Activated B cell treated with CpG ODN at 0.5 μM for 24 hours (primary cell): ENCODE data around the gene KIF13A. TPM values are rescaled to one million over a fixed set of nuclear protein-coding genes. Genes with fewer than 3 reads are reported as not detected.
"Not testable (repeated sequence)": the region's sequence is repeated elsewhere in the genome, so short reads cannot be mapped to it uniquely, and the experiment has no call there.

Experiments used
- ATAC-seq: fragments of 200-7000 bp; cut with Tn5 transposase; one replicate; pipeline ENCODE4 v1.10.0; 2021; ENCODE audit warnings: low read depth, mild to moderate bottlenecking, moderate library complexity
- CTCF ChIA-PET: fragments of 350-600 bp; sonication (Branson Sonifier 250); formaldehyde crosslinking; loops from one replicate; lab custom pipeline; 2021; ENCODE audit warnings: antibody characterized with exemption; lab: Charles Lee
- POLR2A ChIA-PET: fragments of 350-600 bp; sonication (Branson Sonifier 250); formaldehyde crosslinking; loops from one replicate; lab custom pipeline; 2021; ENCODE audit warnings: antibody characterized with exemption; lab: Charles Lee
- DNase-seq: peaks from one replicate; pipeline ENCODE4 v3.0.0; 2022
- H3K27ac Mint-ChIP-seq: one replicate; pipeline ENCODE4 v1.8.0; 2020; ENCODE audit warnings: mixed read lengths
- H3K27me3 Mint-ChIP-seq: one replicate; pipeline ENCODE4 v1.8.0; 2021; ENCODE audit warnings: mixed read lengths
- H3K36me3 Mint-ChIP-seq: one replicate; pipeline ENCODE4 v1.8.0; 2021; ENCODE audit warnings: low read depth, mixed read lengths
- H3K4me1 Mint-ChIP-seq: one replicate; pipeline ENCODE4 v1.8.0; 2021; ENCODE audit warnings: mixed read lengths
- H3K4me3 Mint-ChIP-seq: one replicate; pipeline ENCODE4 v1.8.0; 2020; ENCODE audit warnings: mild to moderate bottlenecking, mixed read lengths
- H3K9me3 Mint-ChIP-seq: one replicate; pipeline ENCODE4 v1.8.0; 2020; ENCODE audit warnings: mixed read lengths
- CTCF ChIP-seq: fragments of 200-600 bp; IDR thresholded peaks from one replicate; pipeline ENCODE4 v1.8.0; 2022; ENCODE audit warnings: antibody characterized with exemption, mild to moderate bottlenecking
- intact Hi-C: fragments of 100-400 bp; cut with micrococcal nuclease; formaldehyde crosslinking; loops from one replicate; pipeline ENCODE4 v1.15.1; 2024
- total RNA-seq: library from RNA; stranded (reverse); gene quantifications from 2 replicates; pipeline ENCODE4 v1.2.3, GENCODE V29; 2022

The KIF13A gene
- total RNA-seq, 1 donor from 2014 or later: 14.1 TPM

GRCh38 chr6:17851001-17851719 lies 136.3 kb downstream of the KIF13A start:
- POLR2A ChIA-PET: no interaction called here
- ATAC-seq (no peak), DNase-seq (no peak)
- intact Hi-C loops: no loop called here
- H3K27me3 Mint-ChIP-seq: no peaks in the 10 kb centered on the region
- H3K4me3 Mint-ChIP-seq: no peak overlapping the region
- peaks cover 19% of the 10 kb centered on the region for H3K36me3 Mint-ChIP-seq
- H3K9me3 Mint-ChIP-seq: no peaks in the 10 kb centered on the region
- H3K4me1 Mint-ChIP-seq: no peaks in the 10 kb centered on the region
- TF ChIP-seq CTCF: no peak
- no peak overlapping the region for H3K27ac Mint-ChIP-seq
- CTCF ChIA-PET: no interaction called here

- Mint-ChIP-seq H3K9me3 (no peaks in the 10 kb centered on the region), H3K4me1 (no peaks in the 10 kb centered on the region), H3K4me3 (no peak overlapping the region), H3K27ac (no peak overlapping the region), H3K27me3 (no peaks in the 10 kb centered on the region), H3K36me3 (peaks cover 19% of the 10 kb centered on the region)
- ChIA-PET POLR2A (no interaction called here), CTCF (no interaction called here)
- DNase-seq (no peak), ATAC-seq (no peak)
- intact Hi-C loops: no loop called here
- TF ChIP-seq CTCF: no peak
Observed at GRCh38 chr6:17850281-17850680, 137.2 kb downstream of the KIF13A start.

- no peak for DNase-seq
- H3K4me3 Mint-ChIP-seq: no peak overlapping the region
- peaks cover 19% of the 10 kb centered on the region for H3K36me3 Mint-ChIP-seq
- TF ChIP-seq CTCF: no peak
- ChIA-PET POLR2A (no interaction called here), CTCF (no interaction called here)
- no peaks in the 10 kb centered on the region for H3K27me3 Mint-ChIP-seq
- no peaks in the 10 kb centered on the region for H3K9me3 Mint-ChIP-seq
- no peaks in the 10 kb centered on the region for H3K4me1 Mint-ChIP-seq
- no peak overlapping the region for H3K27ac Mint-ChIP-seq
- intact Hi-C loops: no loop called here
- ATAC-seq: no peak
Observed at GRCh38 chr6:17847203-17847760, 140.2 kb downstream of the KIF13A start.

GRCh38 chr6:17846762-17847161 lies 140.7 kb downstream of the KIF13A start:
- H3K36me3 Mint-ChIP-seq: peaks cover 19% of the 10 kb centered on the region
- no peak for TF ChIP-seq CTCF
- no peak for ATAC-seq
- no peak overlapping the region for H3K27ac Mint-ChIP-seq
- no peaks in the 10 kb centered on the region for H3K27me3 Mint-ChIP-seq
- POLR2A ChIA-PET: no interaction called here
- intact Hi-C loops: no loop called here
- no peak overlapping the region for H3K4me3 Mint-ChIP-seq
- no peak for DNase-seq
- CTCF ChIA-PET: no interaction called here
- H3K9me3 Mint-ChIP-seq: no peaks in the 10 kb centered on the region
- no peaks in the 10 kb centered on the region for H3K4me1 Mint-ChIP-seq

GRCh38 chr6:17845598-17845997 lies 141.8 kb downstream of the KIF13A start:
- no peaks in the 10 kb centered on the region for H3K4me1 Mint-ChIP-seq
- peaks cover 19% of the 10 kb centered on the region for H3K36me3 Mint-ChIP-seq
- no peak overlapping the region for H3K27ac Mint-ChIP-seq
- ChIA-PET CTCF (no interaction called here), POLR2A (no interaction called here)
- DNase-seq (no peak), ATAC-seq (no peak)
- no peak for TF ChIP-seq CTCF
- no peak overlapping the region for H3K4me3 Mint-ChIP-seq
- H3K9me3 Mint-ChIP-seq: no peaks in the 10 kb centered on the region
- intact Hi-C loops: no loop called here
- no peaks in the 10 kb centered on the region for H3K27me3 Mint-ChIP-seq

GRCh38 chr6:17844967-17845366 lies 142.5 kb downstream of the KIF13A start:
- intact Hi-C loops, H3K4me3 Mint-ChIP-seq, POLR2A ChIA-PET, H3K4me1 Mint-ChIP-seq, ATAC-seq, H3K9me3 Mint-ChIP-seq, CTCF ChIA-PET, DNase-seq, H3K27me3 Mint-ChIP-seq, H3K27ac Mint-ChIP-seq: not testable (repeated sequence)
- peaks cover 15% of the 10 kb centered on the region for H3K36me3 Mint-ChIP-seq
